ENCODE results near the gene TRIP10.

DNA sequence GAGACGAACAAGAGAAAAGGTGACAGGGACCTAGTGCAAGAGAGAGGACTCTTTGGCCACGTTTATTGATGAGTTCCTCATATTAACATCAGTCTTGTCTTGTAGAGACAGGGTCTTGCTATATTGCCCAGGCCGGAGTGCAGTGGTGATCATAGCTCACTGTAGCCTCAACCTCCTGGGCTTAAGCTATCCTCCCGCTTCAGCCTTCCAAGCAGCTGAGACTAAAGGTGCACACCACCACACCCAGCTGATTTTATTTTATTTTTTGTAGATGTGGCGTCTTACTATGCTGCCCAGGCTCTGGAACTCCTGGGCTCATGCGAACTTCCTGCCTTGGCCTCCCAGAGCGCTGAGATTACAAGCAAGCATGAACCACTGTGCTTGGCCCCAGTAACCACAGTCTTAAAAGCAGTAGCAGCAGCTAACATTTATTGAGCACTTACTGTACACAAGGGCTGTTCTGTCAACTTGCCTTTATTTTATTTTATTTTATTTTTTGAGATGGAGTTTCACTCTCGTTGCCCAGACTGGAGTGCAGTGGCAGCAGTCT lies 28.8 kb downstream of the TRIP10 start:
- TF ChIP-seq, protein P1, sequence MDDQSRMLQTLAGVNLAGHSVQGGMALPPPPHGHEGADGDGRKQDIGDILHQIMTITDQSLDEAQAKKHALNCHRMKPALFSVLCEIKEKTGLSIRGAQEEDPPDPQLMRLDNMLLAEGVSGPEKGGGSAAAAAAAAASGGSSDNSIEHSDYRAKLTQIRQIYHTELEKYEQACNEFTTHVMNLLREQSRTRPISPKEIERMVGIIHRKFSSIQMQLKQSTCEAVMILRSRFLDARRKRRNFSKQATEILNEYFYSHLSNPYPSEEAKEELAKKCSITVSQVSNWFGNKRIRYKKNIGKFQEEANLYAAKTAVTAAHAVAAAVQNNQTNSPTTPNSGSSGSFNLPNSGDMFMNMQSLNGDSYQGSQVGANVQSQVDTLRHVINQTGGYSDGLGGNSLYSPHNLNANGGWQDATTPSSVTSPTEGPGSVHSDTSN (IDR thresholded peaks at IDR 0.05; ENCODE audit: insufficient replicate concordance, low read depth, low read length) = no peak
- TF ChIP-seq NFIC (IDR thresholded peaks at IDR 0.05; ENCODE audit: low read depth, low read length) = no peak
- TF ChIP-seq, protein P2, sequence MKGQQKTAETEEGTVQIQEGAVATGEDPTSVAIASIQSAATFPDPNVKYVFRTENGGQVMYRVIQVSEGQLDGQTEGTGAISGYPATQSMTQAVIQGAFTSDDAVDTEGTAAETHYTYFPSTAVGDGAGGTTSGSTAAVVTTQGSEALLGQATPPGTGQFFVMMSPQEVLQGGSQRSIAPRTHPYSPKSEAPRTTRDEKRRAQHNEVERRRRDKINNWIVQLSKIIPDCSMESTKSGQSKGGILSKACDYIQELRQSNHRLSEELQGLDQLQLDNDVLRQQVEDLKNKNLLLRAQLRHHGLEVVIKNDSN (IDR thresholded peaks at IDR 0.05; ENCODE audit: borderline replicate concordance, extremely low read length, insufficient read depth, low read depth, low read length) = no peak
- TF ChIP-seq, protein P3, sequence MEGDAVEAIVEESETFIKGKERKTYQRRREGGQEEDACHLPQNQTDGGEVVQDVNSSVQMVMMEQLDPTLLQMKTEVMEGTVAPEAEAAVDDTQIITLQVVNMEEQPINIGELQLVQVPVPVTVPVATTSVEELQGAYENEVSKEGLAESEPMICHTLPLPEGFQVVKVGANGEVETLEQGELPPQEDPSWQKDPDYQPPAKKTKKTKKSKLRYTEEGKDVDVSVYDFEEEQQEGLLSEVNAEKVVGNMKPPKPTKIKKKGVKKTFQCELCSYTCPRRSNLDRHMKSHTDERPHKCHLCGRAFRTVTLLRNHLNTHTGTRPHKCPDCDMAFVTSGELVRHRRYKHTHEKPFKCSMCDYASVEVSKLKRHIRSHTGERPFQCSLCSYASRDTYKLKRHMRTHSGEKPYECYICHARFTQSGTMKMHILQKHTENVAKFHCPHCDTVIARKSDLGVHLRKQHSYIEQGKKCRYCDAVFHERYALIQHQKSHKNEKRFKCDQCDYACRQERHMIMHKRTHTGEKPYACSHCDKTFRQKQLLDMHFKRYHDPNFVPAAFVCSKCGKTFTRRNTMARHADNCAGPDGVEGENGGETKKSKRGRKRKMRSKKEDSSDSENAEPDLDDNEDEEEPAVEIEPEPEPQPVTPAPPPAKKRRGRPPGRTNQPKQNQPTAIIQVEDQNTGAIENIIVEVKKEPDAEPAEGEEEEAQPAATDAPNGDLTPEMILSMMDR (IDR thresholded peaks at IDR 0.05 in 2 of 3, conservative IDR thresholded peaks at IDR 0.05 in 1 of 3; ENCODE audit: control insufficient read depth in 2 of 3, extremely low read depth in 1 of 3, insufficient read depth in 1 of 3, low read depth in 3 of 3, low read length in 3 of 3) = no peak
- TF ChIP-seq CREB1 (IDR thresholded peaks at IDR 0.05; ENCODE audit: low read depth) = no peak
- no peak for TF ChIP-seq KLF5 (IDR thresholded peaks at IDR 0.05; ENCODE audit: partially characterized antibody)

All from GM12878 (cell line).